ENCODE results near the gene FGF21.

FGF21 gene

DNA sequence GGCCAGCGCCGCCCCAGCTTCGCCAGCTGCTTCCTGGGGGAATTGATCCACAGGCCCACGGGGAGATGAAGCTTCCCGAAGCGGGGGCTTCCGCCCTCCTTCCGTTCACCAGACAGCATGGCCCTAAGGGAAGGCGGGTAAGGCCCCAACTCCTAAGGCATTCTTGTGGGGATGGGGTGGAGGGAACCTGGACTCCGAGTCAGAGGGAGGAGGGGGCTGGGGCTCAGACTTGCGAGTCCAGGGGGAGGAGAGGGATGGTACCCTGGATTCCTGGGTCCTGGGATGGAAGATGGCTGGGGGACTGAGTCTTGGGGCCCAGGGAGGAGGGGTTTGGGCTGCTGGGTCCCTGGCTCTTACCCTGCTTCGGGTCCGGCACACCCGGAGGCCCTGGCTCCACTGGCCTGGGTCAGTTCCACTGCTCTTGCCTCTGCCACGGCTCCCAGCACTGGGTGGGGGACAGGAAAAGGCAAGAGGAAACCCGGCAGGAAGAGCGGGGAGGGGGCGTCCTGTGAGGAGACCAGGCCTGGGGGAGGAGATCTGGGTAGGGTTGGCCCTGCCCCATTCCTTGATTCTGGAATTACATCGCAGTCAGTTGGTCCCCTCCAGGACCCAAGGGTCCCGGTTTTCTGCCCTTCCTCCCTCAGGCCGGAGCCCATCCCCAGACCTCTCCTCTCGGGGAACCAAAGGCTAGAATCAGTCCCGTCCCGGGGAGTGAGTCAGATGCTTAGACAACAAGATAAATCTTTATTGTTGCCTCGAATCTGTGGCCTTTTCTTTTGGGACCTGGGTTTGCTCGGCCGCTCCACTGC is 15.0 kb upstream of the FGF21 start, which contains the start of gene RASIP1:
Gene RASIP1, minus strand, starts transcription at position 447 of the 809 bp plus-strand sequence. Its CDS starts 328 bp downstream, at position 119.
- TF ChIP-seq, protein P1, sequence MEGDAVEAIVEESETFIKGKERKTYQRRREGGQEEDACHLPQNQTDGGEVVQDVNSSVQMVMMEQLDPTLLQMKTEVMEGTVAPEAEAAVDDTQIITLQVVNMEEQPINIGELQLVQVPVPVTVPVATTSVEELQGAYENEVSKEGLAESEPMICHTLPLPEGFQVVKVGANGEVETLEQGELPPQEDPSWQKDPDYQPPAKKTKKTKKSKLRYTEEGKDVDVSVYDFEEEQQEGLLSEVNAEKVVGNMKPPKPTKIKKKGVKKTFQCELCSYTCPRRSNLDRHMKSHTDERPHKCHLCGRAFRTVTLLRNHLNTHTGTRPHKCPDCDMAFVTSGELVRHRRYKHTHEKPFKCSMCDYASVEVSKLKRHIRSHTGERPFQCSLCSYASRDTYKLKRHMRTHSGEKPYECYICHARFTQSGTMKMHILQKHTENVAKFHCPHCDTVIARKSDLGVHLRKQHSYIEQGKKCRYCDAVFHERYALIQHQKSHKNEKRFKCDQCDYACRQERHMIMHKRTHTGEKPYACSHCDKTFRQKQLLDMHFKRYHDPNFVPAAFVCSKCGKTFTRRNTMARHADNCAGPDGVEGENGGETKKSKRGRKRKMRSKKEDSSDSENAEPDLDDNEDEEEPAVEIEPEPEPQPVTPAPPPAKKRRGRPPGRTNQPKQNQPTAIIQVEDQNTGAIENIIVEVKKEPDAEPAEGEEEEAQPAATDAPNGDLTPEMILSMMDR (IDR thresholded peaks at IDR 0.05; ENCODE audit: extremely low read depth, insufficient read depth, missing control alignments), result no peak
- no peak for DNase-seq (ENCODE audit: low spot score)
- in situ Hi-C loops (cut with MboI; ENCODE audit: low pct_unique_long_range_greater_than_20kb, low sequenced_read_pairs, unreplicated experiment), result no loop called here

DNA sequence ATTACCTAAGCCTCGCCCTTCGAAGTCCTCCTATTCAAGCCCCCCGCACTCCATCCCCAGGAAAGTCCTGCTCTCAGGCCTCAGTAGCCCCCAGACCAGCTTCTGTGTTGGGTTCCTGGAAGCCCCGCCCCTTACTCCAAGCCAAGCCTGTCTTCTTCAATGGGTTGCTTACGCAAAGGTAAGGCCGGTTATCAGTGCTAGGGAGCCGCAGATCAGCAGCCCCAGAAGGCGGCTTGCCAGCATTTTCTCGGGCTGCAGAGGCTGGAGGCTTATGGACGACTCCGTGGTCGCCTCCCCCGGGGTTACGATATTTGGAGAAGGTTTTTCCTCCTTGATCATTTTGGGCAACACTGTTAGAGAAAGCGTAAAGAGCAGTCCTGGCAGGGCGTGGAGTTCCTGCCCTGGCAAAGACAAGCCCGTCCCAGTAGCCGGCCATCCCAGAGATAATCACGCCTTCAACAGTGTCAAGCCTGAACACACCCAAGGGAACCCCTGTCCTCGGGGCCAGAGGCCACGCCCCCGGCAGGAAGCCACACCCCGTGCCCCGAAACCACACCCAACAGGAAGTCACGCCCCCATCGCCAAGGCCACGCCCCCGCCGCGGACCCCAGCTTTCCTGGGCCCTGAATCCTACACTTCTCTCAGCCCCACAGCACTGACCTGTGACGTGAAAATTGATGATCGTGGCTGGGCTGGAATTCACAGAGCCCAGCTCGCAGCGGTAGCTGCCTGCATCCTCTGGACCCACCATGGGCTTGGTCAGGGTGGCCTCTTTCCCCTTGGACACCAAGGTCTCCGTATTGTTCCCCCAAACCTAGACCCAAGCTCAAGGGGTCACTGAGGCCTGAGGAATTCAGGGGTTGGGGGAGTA is 14.0 kb upstream of the FGF21 start:
- peak; percentile 60 for DNase-seq (ENCODE audit: low spot score)
- in situ Hi-C loops (cut with MboI; ENCODE audit: low pct_unique_long_range_greater_than_20kb, low sequenced_read_pairs, unreplicated experiment), result no loop called here
- TF ChIP-seq, protein P1 (IDR thresholded peaks at IDR 0.05; ENCODE audit: extremely low read depth, insufficient read depth, missing control alignments), result no peak

DNA sequence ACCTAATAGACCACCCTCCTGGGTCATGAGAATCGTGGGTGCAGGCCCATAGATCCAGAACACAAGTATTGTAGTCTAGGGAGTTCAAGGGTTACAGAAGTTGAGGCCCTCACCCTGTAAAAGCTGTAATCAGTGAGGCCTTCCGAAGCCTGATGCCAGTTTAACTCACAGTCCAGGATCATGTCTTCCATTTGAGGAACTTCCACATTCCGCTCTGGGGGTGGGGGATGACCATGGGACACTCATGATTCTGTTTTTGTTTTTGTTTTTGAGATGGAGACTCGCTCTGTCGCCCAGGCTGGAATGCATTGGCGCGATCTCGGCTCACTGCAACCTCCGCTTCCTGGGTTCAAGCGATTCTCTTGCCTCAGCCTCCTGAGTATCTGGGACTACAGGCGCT is 13.2 kb upstream of the FGF21 start:
- no peak for DNase-seq (ENCODE audit: low spot score)
- TF ChIP-seq, protein P1 (IDR thresholded peaks at IDR 0.05; ENCODE audit: extremely low read depth, insufficient read depth, missing control alignments), result no peak
- in situ Hi-C loops (cut with MboI; ENCODE audit: low pct_unique_long_range_greater_than_20kb, low sequenced_read_pairs, unreplicated experiment), result no loop called here

DNA sequence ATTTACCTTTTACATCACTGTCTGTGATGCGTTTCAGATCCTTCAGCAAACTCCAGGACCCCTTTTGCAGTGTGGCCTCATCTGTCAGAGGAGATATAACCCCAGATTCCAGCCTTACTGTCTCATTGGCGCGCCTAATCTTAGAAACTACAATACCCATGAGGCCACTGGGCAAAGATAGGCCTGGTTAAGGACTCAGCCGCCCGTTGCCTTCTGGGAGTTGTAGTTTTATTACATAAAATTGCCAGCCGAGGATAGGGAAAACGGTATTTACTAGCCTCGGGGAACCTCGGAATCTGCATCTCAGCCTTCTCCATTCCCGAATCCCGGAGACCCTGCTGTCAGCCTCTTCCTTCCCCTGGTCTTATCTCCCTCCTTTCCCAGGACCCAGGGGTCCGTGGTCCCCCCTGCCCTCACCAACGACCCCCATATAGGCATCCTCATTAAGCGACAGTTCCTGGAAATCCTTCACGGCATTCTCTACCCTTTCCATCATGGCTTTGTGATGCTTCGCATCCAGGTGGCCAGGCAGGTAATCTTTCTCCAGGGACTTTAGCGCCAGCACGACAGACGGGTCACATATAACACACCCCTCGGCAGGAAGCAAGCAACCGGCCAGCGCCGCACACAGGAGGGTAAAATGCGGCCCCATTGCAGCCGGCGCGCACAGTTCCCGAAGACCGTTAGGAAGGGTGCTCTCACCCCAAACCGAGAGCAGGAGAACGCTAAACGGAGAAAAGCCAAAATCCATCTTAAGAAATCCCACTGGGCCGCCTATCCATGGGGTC is 9.9 kb upstream of the FGF21 start:
- in situ Hi-C loops (cut with MboI; ENCODE audit: low pct_unique_long_range_greater_than_20kb, low sequenced_read_pairs, unreplicated experiment), result no loop called here
- DNase-seq (ENCODE audit: low spot score), result peak; percentile 79
- TF ChIP-seq, protein P1 (IDR thresholded peaks at IDR 0.05; ENCODE audit: extremely low read depth, insufficient read depth, missing control alignments), result no peak

DNA sequence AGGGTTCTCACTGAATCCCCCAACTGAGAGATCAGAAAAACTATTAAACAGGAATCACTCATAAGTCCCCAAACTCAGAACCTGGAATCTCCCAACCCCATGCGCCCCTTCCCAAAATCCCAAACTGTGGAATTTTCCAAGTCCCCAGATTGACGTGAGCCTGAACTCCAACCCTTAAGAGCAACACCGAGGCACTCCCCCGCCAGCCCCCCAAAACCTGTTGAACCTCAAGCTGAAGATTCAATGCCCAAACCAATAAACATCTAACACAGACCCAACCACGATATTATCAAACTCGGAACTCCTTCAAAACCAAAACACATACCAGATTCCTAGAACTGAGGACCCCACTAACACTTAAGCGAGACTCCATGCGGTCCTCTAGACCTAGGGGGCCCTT is 9.2 kb upstream of the FGF21 start:
- TF ChIP-seq, protein P1 (IDR thresholded peaks at IDR 0.05; ENCODE audit: extremely low read depth, insufficient read depth, missing control alignments), result no peak
- in situ Hi-C loops (cut with MboI; ENCODE audit: low pct_unique_long_range_greater_than_20kb, low sequenced_read_pairs, unreplicated experiment), result no loop called here
- DNase-seq (ENCODE audit: low spot score), result no peak
